Naive thymus-derived CD4-positive, alpha-beta T cell (primary cell): ENCODE data around the gene TPRX1. TPM values are rescaled to one million over a fixed set of nuclear protein-coding genes. Genes with fewer than 3 reads are reported as not detected.
A peak's percentile ranks its signal among the peaks of the same experiment; 100 is the strongest.
"Not testable (repeated sequence)": the region's sequence is repeated elsewhere in the genome, so short reads cannot be mapped to it uniquely, and the experiment has no call there.

ENCODE experiments used
- ATAC-seq: fragments of 150-1000 bp; cut with Tn5 transposase; 2 replicates; pipeline ENCODE4 v1.10.0; 2021; ENCODE audit warnings: mild to moderate bottlenecking, moderate library complexity
- CTCF ChIA-PET: fragments of 350-600 bp; sonication (Branson Sonifier 250); formaldehyde crosslinking; loops from one replicate; lab custom pipeline; 2021; ENCODE audit warnings: antibody characterized with exemption; lab: Charles Lee
- POLR2A ChIA-PET: fragments of 350-600 bp; sonication (Branson Sonifier 250); formaldehyde crosslinking; loops from one replicate; lab custom pipeline; 2021; ENCODE audit warnings: antibody characterized with exemption, inconsistent platforms; lab: Charles Lee
- DNase-seq, 9 donors: peaks; one replicate each; pipeline versions ENCODE4 v3.0.0 to v3.0.0-alpha.2; 2020 to 2022; ENCODE audit warnings: mixed read lengths in 1 of 9
- H3K27ac ChIP-seq: one replicate; pipeline ENCODE4 v1.7.0; 2013; ENCODE audit warnings: mild to moderate bottlenecking, low read depth, low read length, moderate library complexity
- H3K27me3 ChIP-seq, 2 donors: one replicate each; pipeline ENCODE4 v1.7.0; 2013; ENCODE audit warnings: low read length in 2 of 2, mild to moderate bottlenecking in 2 of 2, moderate library complexity in 2 of 2; ENCODE audit not compliant: control insufficient read depth in 2 of 2, insufficient read depth in 2 of 2
- H3K36me3 ChIP-seq, 3 experiments: 1 replicate in 2 of 3; 2 replicates in 1 of 3; pipeline ENCODE4 v1.7.0; 2013; ENCODE audit warnings: low read length in 3 of 3, mild to moderate bottlenecking in 3 of 3, moderate library complexity in 1 of 3; ENCODE audit not compliant: insufficient read depth in 3 of 3, control insufficient read depth in 2 of 3
- H3K4me1 ChIP-seq, 2 donors: one replicate each; pipeline ENCODE4 v1.7.0; 2013; ENCODE audit warnings: low read length in 2 of 2, mild to moderate bottlenecking in 2 of 2, moderate library complexity in 1 of 2; ENCODE audit not compliant: control insufficient read depth in 2 of 2, insufficient read depth in 2 of 2
- H3K4me3 ChIP-seq: 2 replicates; pipeline ENCODE4 v1.7.0; 2013; ENCODE audit warnings: mild to moderate bottlenecking, low read length
- H3K9me3 ChIP-seq, 3 experiments: 1 replicate in 2 of 3; 2 replicates in 1 of 3; pipeline ENCODE4 v1.7.0; 2013; ENCODE audit warnings: low read length in 3 of 3; ENCODE audit not compliant: control insufficient read depth in 2 of 3
- H3K27ac Mint-ChIP-seq, 9 donors: one replicate each; pipeline ENCODE4 v1.8.0; 2020 to 2022; ENCODE audit warnings: mixed read lengths in 9 of 9, mild to moderate bottlenecking in 8 of 9, moderate library complexity in 5 of 9, inconsistent platforms in 2 of 9
- H3K27me3 Mint-ChIP-seq, 5 donors: one replicate each; pipeline ENCODE4 v1.8.0; 2021 to 2022; ENCODE audit warnings: mixed read lengths in 5 of 5, mild to moderate bottlenecking in 1 of 5
- H3K36me3 Mint-ChIP-seq, 5 donors: one replicate each; pipeline ENCODE4 v1.8.0; 2020 to 2022; ENCODE audit warnings: mixed read lengths in 5 of 5, mild to moderate bottlenecking in 3 of 5, inconsistent platforms in 1 of 5
- H3K4me1 Mint-ChIP-seq, 7 donors: one replicate each; pipeline ENCODE4 v1.8.0; 2020 to 2022; ENCODE audit warnings: mixed read lengths in 7 of 7, mild to moderate bottlenecking in 3 of 7, inconsistent platforms in 1 of 7
- H3K4me3 Mint-ChIP-seq, 10 donors: one replicate each; pipeline ENCODE4 v1.8.0; 2020 to 2022; ENCODE audit warnings: mild to moderate bottlenecking in 10 of 10, mixed read lengths in 10 of 10, moderate library complexity in 6 of 10, inconsistent platforms in 2 of 10
- H3K9me3 Mint-ChIP-seq, 11 donors: one replicate each; pipeline ENCODE4 v1.8.0; 2020 to 2022; ENCODE audit warnings: mixed read lengths in 11 of 11, mild to moderate bottlenecking in 4 of 11, inconsistent platforms in 1 of 11, moderate library complexity in 1 of 11
- intact Hi-C, 2 donors: fragments of 100-400 bp; cut with micrococcal nuclease; formaldehyde crosslinking; loops; one replicate each; pipeline ENCODE4 v1.15.1; 2023
- polyA plus RNA-seq, 2 donors: library from polyadenylated mRNA; unstranded; fragments of 300-500 nt; fragmentation: Illumina TruSeq; gene quantifications; one replicate each; pipeline ENCODE4 v1.2.3, GENCODE V29; 2021
- total RNA-seq, 6 experiments: library from RNA in 5 of 6; stranded (reverse) in 5 of 6; gene quantifications; 1 replicate in 5 of 6; 2 replicates in 1 of 6; pipeline ENCODE4 v1.2.3 and lab custom pipeline; 2021 to 2026

Gene TPRX1
- total and polyA plus RNA-seq, 7 experiments from 2014 or later, result not detected

GRCh38 chr19:47797996-47798903 is 6.1 kb downstream of the TPRX1 start:
- ChIA-PET POLR2A (no interaction called here), CTCF (interaction anchor here (0.6 kb wide), 1 partner anchor 575 kb away, joined by 3 read pairs; no protein-coding TSS in a partner anchor)
- no peaks in the 10 kb centered on the region for H3K9me3 ChIP-seq
- ATAC-seq (no peak), DNase-seq (no peak)
- H3K27me3 ChIP-seq, result no peaks in the 10 kb centered on the region
- Mint-ChIP-seq H3K27ac (no peak overlapping the region), H3K9me3 (peaks cover 0 to 6% (median 0%) of the 10 kb centered on the region in 11 donors), H3K4me1 (no peaks in the 10 kb centered on the region), H3K4me3 (no peak overlapping the region), H3K27me3 (peaks cover 0 to 10% (median 4%) of the 10 kb centered on the region in 5 donors), H3K36me3 (peaks cover 0 to 12% (median 4%) of the 10 kb centered on the region in 5 donors)
- no peak overlapping the region for H3K4me3 ChIP-seq
- no peak overlapping the region for H3K27ac ChIP-seq
- no peaks in the 10 kb centered on the region for H3K4me1 ChIP-seq
- intact Hi-C loops, result no loop called here
- H3K36me3 ChIP-seq, result no peaks in the 10 kb centered on the region

GRCh38 chr19:47796785-47797184 is 7.6 kb downstream of the TPRX1 start:
- Mint-ChIP-seq H3K4me3 (no peak overlapping the region), H3K27ac (no peak overlapping the region), H3K9me3 (peaks cover 0 to 8% (median 0%) of the 10 kb centered on the region in 11 donors), H3K27me3 (peaks cover 0 to 10% (median 4%) of the 10 kb centered on the region in 5 donors), H3K4me1 (no peaks in the 10 kb centered on the region), H3K36me3 (peaks cover 0 to 12% (median 4%) of the 10 kb centered on the region in 5 donors)
- Histone ChIP-seq H3K27me3 (no peaks in the 10 kb centered on the region), H3K36me3 (no peaks in the 10 kb centered on the region), H3K27ac (no peak overlapping the region), H3K9me3 (no peaks in the 10 kb centered on the region), H3K4me1 (no peaks in the 10 kb centered on the region), H3K4me3 (no peak overlapping the region)
- no peak for ATAC-seq
- intact Hi-C loops, result no loop called here
- DNase-seq, result no peak
- ChIA-PET CTCF (interaction anchor here (0.6 kb wide), 1 partner anchor 350 kb away, joined by 4 read pairs; no protein-coding TSS in a partner anchor), POLR2A (no interaction called here)

GRCh38 chr19:47794526-47794925 is 9.8 kb downstream of the TPRX1 start:
- H3K27ac Mint-ChIP-seq, result no peak overlapping the region
- H3K9me3 Mint-ChIP-seq, result peaks cover 0 to 8% (median 0%) of the 10 kb centered on the region in 11 donors
- peaks cover 0 to 8% (median 0%) of the 10 kb centered on the region in 5 donors for H3K36me3 Mint-ChIP-seq
- POLR2A ChIA-PET, result no interaction called here
- H3K4me1 Mint-ChIP-seq, result peaks cover 0 to 3% (median 0%) of the 10 kb centered on the region in 7 donors
- DNase-seq (no peak), ATAC-seq (no peak)
- H3K27me3 ChIP-seq, result no peaks in the 10 kb centered on the region
- H3K4me3 ChIP-seq, result no peak overlapping the region
- H3K4me1 ChIP-seq, result no peaks in the 10 kb centered on the region
- no peak overlapping the region for H3K27ac ChIP-seq
- CTCF ChIA-PET, result no interaction called here
- H3K27me3 Mint-ChIP-seq, result peaks cover 0 to 10% (median 4%) of the 10 kb centered on the region in 5 donors
- no peaks in the 10 kb centered on the region for H3K9me3 ChIP-seq
- intact Hi-C loops, result no loop called here
- no peak overlapping the region for H3K4me3 Mint-ChIP-seq
- H3K36me3 ChIP-seq, result no peaks in the 10 kb centered on the region

GRCh38 chr19:47792616-47793015 is 11.7 kb downstream of the TPRX1 start:
- Histone ChIP-seq H3K27me3 (no peaks in the 10 kb centered on the region), H3K9me3 (no peaks in the 10 kb centered on the region), H3K4me3 (no peak overlapping the region), H3K4me1 (no peaks in the 10 kb centered on the region), H3K36me3 (no peaks in the 10 kb centered on the region), H3K27ac (no peak overlapping the region)
- intact Hi-C loops, result no loop called here
- ATAC-seq (no peak), DNase-seq (no peak)
- CTCF ChIA-PET, result interaction anchor here (0.7 kb wide), 1 partner anchor 149 kb away, joined by 3 read pairs; no protein-coding TSS in a partner anchor
- H3K4me3 Mint-ChIP-seq, result no peak overlapping the region
- H3K4me1 Mint-ChIP-seq, result peaks cover 1 to 5% (median 4%) of the 10 kb centered on the region in 7 donors
- POLR2A ChIA-PET, result no interaction called here
- H3K36me3 Mint-ChIP-seq, result peaks cover 0 to 4% (median 0%) of the 10 kb centered on the region in 5 donors
- no peak overlapping the region for H3K27ac Mint-ChIP-seq
- H3K9me3 Mint-ChIP-seq, result peaks cover 0 to 5% (median 0%) of the 10 kb centered on the region in 11 donors
- peaks cover 0 to 4% (median 0%) of the 10 kb centered on the region in 5 donors for H3K27me3 Mint-ChIP-seq

- Mint-ChIP-seq H3K36me3 (peaks cover 0 to 1% (median 0%) of the 10 kb centered on the region in 5 donors), H3K27me3 (peaks cover 0 to under 1% (median 0%) of the 10 kb centered on the region in 5 donors), H3K9me3 (peaks cover 0 to 5% (median 0%) of the 10 kb centered on the region in 11 donors), H3K4me1 (peaks cover 1 to 5% (median 4%) of the 10 kb centered on the region in 7 donors), H3K4me3 (no peak overlapping the region), H3K27ac (peak overlapping the region in 1 of 9 donors; percentile 32)
- no peaks in the 10 kb centered on the region for H3K9me3 ChIP-seq
- intact Hi-C loops, result loop anchor here in 1 of 2 donors (2.0 kb wide), 1 partner anchor 72 kb away; no protein-coding TSS in a partner anchor
- H3K27ac ChIP-seq, result no peak overlapping the region
- peak; percentile 51 to 85 (median 74) for DNase-seq
- H3K4me1 ChIP-seq, result no peaks in the 10 kb centered on the region
- ATAC-seq, result peak; percentile 85
- no peaks in the 10 kb centered on the region for H3K27me3 ChIP-seq
- CTCF ChIA-PET, result interaction anchor here (0.7 to 1.6 kb wide), 7 partner anchors 15 to 418 kb away, joined by 3 to 9 read pairs (median 3); partner anchors contain the start of gene EHD2
- H3K4me3 ChIP-seq, result no peak overlapping the region
- peaks cover 0 to 11% (median 0%) of the 10 kb centered on the region in 3 experiments for H3K36me3 ChIP-seq
- POLR2A ChIA-PET, result no interaction called here
Observed at GRCh38 chr19:47790398-47790814, 13.9 kb downstream of the TPRX1 start.

- intact Hi-C loops, result loop anchor here (2.0 to 5.0 kb wide), 2 partner anchors 73 to 78 kb away; partner anchors contain the start of gene EHD2 (in 1 of the 2)
- H3K27ac ChIP-seq, H3K9me3 ChIP-seq, H3K27me3 Mint-ChIP-seq, POLR2A ChIA-PET, H3K4me3 ChIP-seq, H3K9me3 Mint-ChIP-seq, DNase-seq, H3K4me1 ChIP-seq, H3K27me3 ChIP-seq, H3K36me3 Mint-ChIP-seq, H3K4me1 Mint-ChIP-seq, ATAC-seq, H3K4me3 Mint-ChIP-seq: not testable (repeated sequence)
- CTCF ChIA-PET, result interaction anchor here (0.7 to 1.6 kb wide), 4 partner anchors 14 to 417 kb away, joined by 3 to 9 read pairs (median 4); no protein-coding TSS in a partner anchor
- H3K27ac Mint-ChIP-seq, result peak overlapping the region in 1 of 9 donors; percentile 55
- H3K36me3 ChIP-seq, result peaks cover 0 to 16% (median 0%) of the 10 kb centered on the region in 3 experiments
Observed at GRCh38 chr19:47789811-47790210, 14.5 kb downstream of the TPRX1 start.
